SK-N-SH (cell line): ENCODE measurements around the gene PLA2G2F.

Experiments
- CTCF ChIP-seq: fragments of 200-600 bp; sonication (generic); IDR thresholded peaks from 2 replicates; pipeline ENCODE4 v1.6.1; 2017; ENCODE audit warnings: antibody characterized with exemption, mild to moderate bottlenecking, moderate library complexity
- IRF3 ChIP-seq: fragments of 150-350 bp; IDR thresholded peaks from 2 replicates; pipeline ENCODE4 v1.6.1; 2016; ENCODE audit warnings: mild to moderate bottlenecking, low read depth, low read length
- MAX ChIP-seq: IDR thresholded peaks from 2 replicates; pipeline ENCODE4 v1.4.0; 2012; ENCODE audit warnings: low read depth
- MEF2A ChIP-seq: IDR thresholded peaks from 2 replicates; pipeline ENCODE4 v1.4.0; 2012; ENCODE audit warnings: low read depth, borderline replicate concordance
- NFIC ChIP-seq: IDR thresholded peaks from 2 replicates; pipeline ENCODE4 v1.4.0; 2012; ENCODE audit warnings: borderline replicate concordance
- NRF1 ChIP-seq: IDR thresholded peaks from 2 replicates; pipeline ENCODE4 v1.6.1; 2012; ENCODE audit warnings: low read depth, mild to moderate bottlenecking, low read length
- PBX3 ChIP-seq: IDR thresholded peaks from 2 replicates; pipeline ENCODE4; 2012
- TEAD4 ChIP-seq: IDR thresholded peaks from 2 replicates; pipeline ENCODE4 v1.4.0; 2012; ENCODE audit warnings: mild to moderate bottlenecking, borderline replicate concordance; ENCODE audit not compliant: insufficient read depth
- YY1 ChIP-seq: IDR thresholded peaks from 2 replicates; pipeline ENCODE4 v1.4.0; 2012; ENCODE audit warnings: low read depth, mild to moderate bottlenecking

GRCh38 chr1:20138961-20139550 is at the start of gene PLA2G2F:
- TF ChIP-seq NRF1: no peak
- TF ChIP-seq TEAD4: no peak
- no peak for TF ChIP-seq CTCF
- TF ChIP-seq MAX: no peak
- no peak for TF ChIP-seq IRF3
- no peak for TF ChIP-seq PBX3
- no peak for TF ChIP-seq YY1
- TF ChIP-seq MEF2A: no peak
- TF ChIP-seq NFIC: no peak
